Right lobe of liver (tissue), 6 donors: ENCODE measurements around the gene TARBP1. TPM values are rescaled to one million over a fixed set of nuclear protein-coding genes. Genes with fewer than 3 reads are reported as not detected.
A peak's percentile ranks its signal among the peaks of the same experiment; 100 is the strongest.

Experiments
- ATAC-seq, 4 donors: fragments of 200-7000 bp; cut with Tn5 transposase; one replicate each; pipeline ENCODE4 v1.9.1; 2020; ENCODE audit warnings: mild to moderate bottlenecking in 4 of 4, moderate library complexity in 4 of 4
- DNase-seq, 3 donors: peaks; one replicate each; pipeline ENCODE4 v3.0.0-alpha.2; 2020
- H3K27ac ChIP-seq, 3 donors: fragments of 200-600 bp; one replicate each; pipeline ENCODE4 v1.8.0; 2022
- H3K27me3 ChIP-seq, 2 donors: fragments of 200-600 bp; one replicate each; pipeline ENCODE4 v1.8.0; 2022
- H3K36me3 ChIP-seq, 4 donors: fragments of 200-600 bp; sonication (generic) in 1 of 4; one replicate each; pipeline versions ENCODE4 v1.5.1 to v1.8.0; 2017 to 2022; ENCODE audit warnings: control low read depth in 1 of 4
- H3K4me1 ChIP-seq, 4 donors: fragments of 200-600 bp; sonication (generic) in 1 of 4; one replicate each; pipeline versions ENCODE4 v1.5.1 to v1.8.0; 2017 to 2022; ENCODE audit warnings: control low read depth in 1 of 4
- H3K4me3 ChIP-seq, 3 donors: fragments of 200-600 bp; one replicate each; pipeline ENCODE4 v1.8.0; 2022
- H3K9me3 ChIP-seq, 4 donors: fragments of 200-600 bp; sonication (generic) in 1 of 4; one replicate each; pipeline versions ENCODE4 v1.5.1 to v1.8.0; 2017 to 2022; ENCODE audit warnings: control low read depth in 1 of 4
- CTCF ChIP-seq, 4 donors: fragments of 200-600 bp in 3 of 4; fragments of 450-650 bp in 1 of 4; IDR thresholded peaks; one replicate each; pipeline versions ENCODE4 v1.5.1 to v1.8.0; 2016 to 2022; ENCODE audit warnings: antibody characterized with exemption in 4 of 4, mild to moderate bottlenecking in 2 of 4
- POLR2A ChIP-seq: fragments of 450-650 bp; IDR thresholded peaks from one replicate; pipeline ENCODE4 v1.6.1; 2017; ENCODE audit warnings: antibody characterized with exemption, mild to moderate bottlenecking
- WGBS: methylation state at CpG from one replicate; pipeline ENCODE4 v1.1.6; 2018; ENCODE audit warnings: low coverage, low lambda C conversion rate; ENCODE audit not compliant: insufficient coverage; ENCODE audit errors: missing lambda C conversion rate; 5-methylcytosine and 5-hydroxymethylcytosine counted together
- intact Hi-C, 2 donors: fragments of 100-400 bp; cut with DNase I; formaldehyde crosslinking; loops; one replicate each; pipeline versions ENCODE4 v1.11.2 to v1.14.1; 2022
- total RNA-seq, 6 experiments: library from RNA; depleted of rRNA in 2 of 6; stranded (reverse); fragments of >200 nt in 2 of 6; fragmentation: NEBNext Ultra II Directional in 3 of 6; extraction: Animal tissue kit (Norgen Biotek cat#: 25700) in 3 of 6; gene quantifications; one replicate each; pipeline versions ENCODE4 v1.1.0 to v1.2.4, GENCODE V29; 2016 to 2023
- donor health status: DM: no; HTN: yes; CAD: no.
- donor health status: DM: no; HTN: no; CAD: no.
- donor health status: DM: no; HTN: no; CAD: no.
- donor health status: DM: no; HTN: yes; CAD: no.
- donor health status: DM: no; HTN: yes; CAD: no.

Gene TARBP1
- total RNA-seq, 6 experiments from 2014 or later, result 7.2 to 16.7 (median 8.0) TPM

- H3K9me3 ChIP-seq, result no peaks in the 10 kb centered on the region
- peak; percentile 76 to 83 (median 80) for TF ChIP-seq CTCF (IDR thresholded peaks at IDR 0.05)
- TF ChIP-seq POLR2A, result no peak
- H3K27me3 ChIP-seq, result no peaks in the 10 kb centered on the region
- peak in 1 of 3 donors; percentile 55 for DNase-seq
- H3K27ac ChIP-seq, result no peak overlapping the region
- H3K4me3 ChIP-seq, result no peak overlapping the region
- intact Hi-C loops, result loop anchor here in 1 of 2 donors (5.0 kb wide), 1 partner anchor 605 kb away; no protein-coding TSS in a partner anchor
- H3K36me3 ChIP-seq, result no peaks in the 10 kb centered on the region
- 33% methylated on average over 12 of the region's 12 CpGs for WGBS
- peak; percentile 91 to 96 (median 93) for ATAC-seq
- H3K4me1 ChIP-seq, result no peaks in the 10 kb centered on the region
Measured at GRCh38 chr1:234486858-234487840, 8.2 kb upstream of the TARBP1 start.

GRCh38 chr1:234484991-234485739 lies 6.2 kb upstream of the TARBP1 start:
- WGBS, result 83% methylated on average over 12 of the region's 17 CpGs
- Histone ChIP-seq H3K4me1 (no peaks in the 10 kb centered on the region), H3K9me3 (no peaks in the 10 kb centered on the region), H3K36me3 (no peaks in the 10 kb centered on the region), H3K27ac (no peak overlapping the region), H3K4me3 (no peak overlapping the region), H3K27me3 (no peaks in the 10 kb centered on the region)
- intact Hi-C loops, result loop anchor here in 1 of 2 donors (5.0 kb wide), 1 partner anchor 607 kb away; no protein-coding TSS in a partner anchor
- TF ChIP-seq CTCF (IDR thresholded peaks at IDR 0.05), result no peak
- TF ChIP-seq POLR2A, result no peak
- ATAC-seq (no peak), DNase-seq (no peak)

- H3K27me3 ChIP-seq, result no peaks in the 10 kb centered on the region
- intact Hi-C loops, result no loop called here
- H3K36me3 ChIP-seq, result no peaks in the 10 kb centered on the region
- no peak overlapping the region for H3K27ac ChIP-seq
- H3K4me1 ChIP-seq, result no peaks in the 10 kb centered on the region
- no peak overlapping the region for H3K4me3 ChIP-seq
- H3K9me3 ChIP-seq, result no peaks in the 10 kb centered on the region
- ATAC-seq (no peak), DNase-seq (no peak)
- 43% methylated on average over 3 of the region's 3 CpGs for WGBS
- TF ChIP-seq POLR2A (no peak), CTCF (IDR thresholded peaks at IDR 0.05) (no peak)
Measured at GRCh38 chr1:234484218-234484617, 5.2 kb upstream of the TARBP1 start.

GRCh38 chr1:234481771-234482170 lies 2.8 kb upstream of the TARBP1 start:
- Histone ChIP-seq H3K36me3 (no peaks in the 10 kb centered on the region), H3K4me1 (peaks cover 0 to 10% (median 0%) of the 10 kb centered on the region in 4 donors), H3K27me3 (no peaks in the 10 kb centered on the region), H3K27ac (no peak overlapping the region), H3K4me3 (no peak overlapping the region), H3K9me3 (no peaks in the 10 kb centered on the region)
- DNase-seq (no peak), ATAC-seq (no peak)
- intact Hi-C loops, result no loop called here
- TF ChIP-seq CTCF (IDR thresholded peaks at IDR 0.05) (no peak), POLR2A (no peak)
- WGBS, result 76% methylated on average over 5 of the region's 5 CpGs
